Neuronal stem cell (in vitro differentiated cells): ENCODE results near the gene HARBI1. TPM values are rescaled to one million over a fixed set of nuclear protein-coding genes. Genes with fewer than 3 reads are reported as not detected.

ENCODE experiments used
- DNase-seq: peaks from one replicate; pipeline ENCODE4 v3.0.0-alpha.2; 2013; ENCODE audit warnings: low spot score
- H2AFZ ChIP-seq: one replicate; pipeline ENCODE4 v1.6.1; 2013; ENCODE audit warnings: mild to moderate bottlenecking, low read length, inconsistent platforms
- H2AK5ac ChIP-seq: 2 replicates; pipeline ENCODE4 v1.6.1; 2013; ENCODE audit warnings: low read depth, mild to moderate bottlenecking, inconsistent platforms, low read length, moderate library complexity, mixed read lengths
- H2BK120ac ChIP-seq: 2 replicates; pipeline ENCODE4 v1.6.1; 2013; ENCODE audit warnings: low read depth, mild to moderate bottlenecking, inconsistent platforms, low read length, moderate library complexity, mixed read lengths
- H2BK12ac ChIP-seq: one replicate; pipeline ENCODE4 v1.6.1; 2013; ENCODE audit warnings: low read length, inconsistent platforms
- H2BK15ac ChIP-seq: 2 replicates; pipeline ENCODE4 v1.6.1; 2013; ENCODE audit warnings: mild to moderate bottlenecking, low read length, inconsistent platforms, mixed read lengths
- H2BK5ac ChIP-seq: one replicate; pipeline ENCODE4 v1.6.1; 2013; ENCODE audit warnings: inconsistent platforms, mild to moderate bottlenecking, low read length, moderate library complexity
- H3K14ac ChIP-seq: one replicate; pipeline ENCODE4 v1.6.1; 2013; ENCODE audit warnings: low read length, inconsistent platforms
- H3K18ac ChIP-seq: 2 replicates; pipeline ENCODE4 v1.6.1; 2013; ENCODE audit warnings: low read length, inconsistent platforms
- H3K23ac ChIP-seq: 2 replicates; pipeline ENCODE4 v1.6.1; 2013; ENCODE audit warnings: low read depth, mild to moderate bottlenecking, mixed read lengths, low read length, inconsistent platforms; ENCODE audit not compliant: poor library complexity
- H3K27ac ChIP-seq: replicated peaks from 3 replicates; pipeline ENCODE4 v1.5.1; 2013; ENCODE audit warnings: low read length, inconsistent platforms
- H3K27me3 ChIP-seq, 3 experiments: 2 replicates each; pipeline ENCODE4 v1.6.1; 2013; ENCODE audit warnings: low read length in 3 of 3, mild to moderate bottlenecking in 2 of 3, inconsistent platforms in 1 of 3, low read depth in 1 of 3, mixed read lengths in 1 of 3, moderate library complexity in 1 of 3; ENCODE audit not compliant: control insufficient read depth in 3 of 3, insufficient read depth in 3 of 3
- H3K36me3 ChIP-seq, 2 donors: replicated peaks in 1 of 2; 2 replicates each; pipeline ENCODE4 v1.6.1; 2013; ENCODE audit warnings: low read length in 2 of 2; ENCODE audit not compliant: control insufficient read depth in 2 of 2, insufficient read depth in 2 of 2
- H3K4ac ChIP-seq: 2 replicates; pipeline ENCODE4 v1.6.1; 2013; ENCODE audit warnings: inconsistent platforms, mild to moderate bottlenecking, low read length, moderate library complexity
- H3K4me1 ChIP-seq, 2 donors: 1 replicate in 1 of 2; 2 replicates in 1 of 2; pipeline ENCODE4 v1.6.1; 2013; ENCODE audit warnings: low read length in 2 of 2, low read depth in 1 of 2; ENCODE audit not compliant: control insufficient read depth in 2 of 2, insufficient read depth in 1 of 2
- H3K4me2 ChIP-seq: one replicate; pipeline ENCODE4 v1.6.1; 2013; ENCODE audit warnings: mild to moderate bottlenecking, low read length, inconsistent platforms; ENCODE audit not compliant: insufficient read depth, poor library complexity, severe bottlenecking
- H3K4me3 ChIP-seq, 2 donors: 2 replicates each; pipeline ENCODE4 v1.5.1; 2013; ENCODE audit warnings: low read length in 2 of 2, mild to moderate bottlenecking in 2 of 2, inconsistent platforms in 1 of 2, moderate library complexity in 1 of 2
- H3K79me1 ChIP-seq: one replicate; pipeline ENCODE4 v1.6.1; 2013; ENCODE audit warnings: low read depth, mild to moderate bottlenecking, inconsistent platforms, low read length, moderate library complexity
- H3K9ac ChIP-seq: one replicate; pipeline ENCODE4 v1.6.1; 2013; ENCODE audit warnings: mild to moderate bottlenecking, low read depth, low read length, inconsistent platforms; ENCODE audit not compliant: poor library complexity
- H3K9me3 ChIP-seq, 2 donors: replicated peaks in 1 of 2; 2 replicates each; pipeline versions ENCODE3 to v1.6.1; 2013; ENCODE audit warnings: low read length in 2 of 2, mild to moderate bottlenecking in 2 of 2, inconsistent platforms in 1 of 2, low read depth in 1 of 2, mixed read lengths in 1 of 2, moderate library complexity in 1 of 2; ENCODE audit not compliant: control insufficient read depth in 2 of 2, insufficient read depth in 1 of 2
- H4K8ac ChIP-seq: one replicate; pipeline ENCODE4 v1.6.1; 2013; ENCODE audit warnings: low read depth, mild to moderate bottlenecking, inconsistent platforms, low read length, moderate library complexity
- H4K91ac ChIP-seq: one replicate; pipeline ENCODE4 v1.6.1; 2013; ENCODE audit warnings: low read length, low read depth, mild to moderate bottlenecking, inconsistent platforms; ENCODE audit not compliant: poor library complexity
- WGBS, 2 donors: extraction: QIAGEN DNeasy Blood & Tissue Kit; methylation state at CpG; one replicate each; pipeline ENCODE4 v1.1.7; 2013; ENCODE audit warnings: missing lambda C conversion rate in 2 of 2, mixed read lengths in 1 of 2; ENCODE audit not compliant: insufficient read length in 2 of 2, insufficient replicate concordance in 1 of 2; ENCODE audit errors: extremely low coverage in 2 of 2; 5-methylcytosine and 5-hydroxymethylcytosine counted together
- polyA plus RNA-seq, 2 experiments: library from polyadenylated mRNA; stranded (reverse); fragments of 200-250 nt; gene quantifications; one replicate each; pipeline ENCODE4 v1.2.3, GENCODE V29; 2013

Gene HARBI1, protein sequence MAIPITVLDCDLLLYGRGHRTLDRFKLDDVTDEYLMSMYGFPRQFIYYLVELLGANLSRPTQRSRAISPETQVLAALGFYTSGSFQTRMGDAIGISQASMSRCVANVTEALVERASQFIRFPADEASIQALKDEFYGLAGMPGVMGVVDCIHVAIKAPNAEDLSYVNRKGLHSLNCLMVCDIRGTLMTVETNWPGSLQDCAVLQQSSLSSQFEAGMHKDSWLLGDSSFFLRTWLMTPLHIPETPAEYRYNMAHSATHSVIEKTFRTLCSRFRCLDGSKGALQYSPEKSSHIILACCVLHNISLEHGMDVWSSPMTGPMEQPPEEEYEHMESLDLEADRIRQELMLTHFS
- polyA plus RNA-seq (2013, experiment 1 of 2), result 2.9 TPM
- polyA plus RNA-seq (2013, experiment 2 of 2), result 3.3 TPM

DNA sequence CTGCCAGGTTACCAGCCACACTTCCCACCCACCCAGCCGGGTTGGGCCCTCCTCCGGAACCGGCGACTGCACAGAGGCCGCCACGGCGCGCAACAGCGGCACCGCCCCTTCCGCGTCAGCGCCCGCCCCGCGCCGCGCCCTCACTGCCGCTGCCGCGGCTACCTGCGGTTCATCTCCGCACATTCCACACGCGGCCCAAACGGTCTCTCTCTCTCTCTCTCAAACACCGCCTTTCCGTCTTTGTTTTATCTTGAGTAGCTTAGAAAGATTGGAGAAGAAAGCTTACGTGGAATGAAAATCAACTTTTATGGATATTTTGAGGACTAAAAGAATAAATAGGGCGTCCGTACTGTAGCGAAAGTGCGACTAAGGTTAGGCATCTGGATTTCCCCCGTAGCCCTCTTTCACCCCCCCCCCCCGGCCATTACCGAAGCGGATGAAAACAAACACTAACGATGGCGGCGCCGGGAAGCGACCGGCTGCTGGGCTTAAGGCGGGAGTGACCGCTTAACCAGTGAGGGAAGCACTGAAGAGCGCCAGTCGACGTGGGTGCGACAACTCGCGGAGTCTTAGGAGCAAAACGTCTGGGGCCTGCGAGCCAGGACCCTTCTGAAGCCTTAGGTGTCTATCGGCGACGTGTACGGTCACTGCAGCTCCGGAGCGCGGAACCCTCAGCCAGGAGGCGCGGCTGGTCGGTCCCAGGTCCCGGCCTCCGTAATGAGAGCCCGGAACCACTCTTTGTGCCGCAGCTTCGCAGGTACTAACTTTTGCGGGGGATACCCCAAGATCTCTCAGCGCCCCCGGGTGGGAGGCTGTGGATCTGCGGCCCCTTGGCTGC, at the start of gene HARBI1, which contains the start of gene ATG13:
Gene HARBI1 (minus strand): TSS at position 94 of the 838 bp plus-strand sequence. CDS start 990 bp downstream, outside the sequence.
Gene ATG13 (plus strand): TSS at position 420 of the 838 bp plus-strand sequence. CDS start 26,739 bp downstream, outside the sequence.
- peak within 1 kb of the TSS; percentile 70 for H3K4me2 ChIP-seq
- no CpG with 5 or more reads among the region's 72 CpGs for WGBS, 2 donors
- peaks cover 4% of the 10 kb centered on the region for H3K79me1 ChIP-seq
- H2AFZ ChIP-seq, result peak within 1 kb of the TSS; percentile 95
- peak within 1 kb of the TSS; percentile 99 for H3K14ac ChIP-seq
- H3K27me3 ChIP-seq, result no peaks in the 10 kb centered on the region
- peaks cover 2 to 14% of the 10 kb centered on the region in 2 donors for H3K4me1 ChIP-seq
- H2BK15ac ChIP-seq, result no peak within 1 kb of the TSS
- H2BK12ac ChIP-seq, result no peak within 1 kb of the TSS
- peaks cover 0 to 17% of the 10 kb centered on the region in 2 donors for H3K36me3 ChIP-seq
- H4K91ac ChIP-seq, result peak within 1 kb of the TSS; percentile 86
- H2AK5ac ChIP-seq, result peak within 1 kb of the TSS; percentile 60
- DNase-seq, result peak; percentile 89
- H3K9ac ChIP-seq, result peak within 1 kb of the TSS; percentile 98
- no peak within 1 kb of the TSS for H2BK120ac ChIP-seq
- H4K8ac ChIP-seq, result no peak within 1 kb of the TSS
- peak within 1 kb of the TSS; percentile 92 for H3K4me3 ChIP-seq
- peak within 1 kb of the TSS; percentile 58 for H3K23ac ChIP-seq
- H3K4ac ChIP-seq, result peak within 1 kb of the TSS; percentile 4
- H3K9me3 ChIP-seq, result no peaks in the 10 kb centered on the region
- peak within 1 kb of the TSS; percentile 87 for H3K27ac ChIP-seq
- H2BK5ac ChIP-seq, result peak within 1 kb of the TSS; percentile 95
- peak within 1 kb of the TSS; percentile 99 for H3K18ac ChIP-seq

DNA sequence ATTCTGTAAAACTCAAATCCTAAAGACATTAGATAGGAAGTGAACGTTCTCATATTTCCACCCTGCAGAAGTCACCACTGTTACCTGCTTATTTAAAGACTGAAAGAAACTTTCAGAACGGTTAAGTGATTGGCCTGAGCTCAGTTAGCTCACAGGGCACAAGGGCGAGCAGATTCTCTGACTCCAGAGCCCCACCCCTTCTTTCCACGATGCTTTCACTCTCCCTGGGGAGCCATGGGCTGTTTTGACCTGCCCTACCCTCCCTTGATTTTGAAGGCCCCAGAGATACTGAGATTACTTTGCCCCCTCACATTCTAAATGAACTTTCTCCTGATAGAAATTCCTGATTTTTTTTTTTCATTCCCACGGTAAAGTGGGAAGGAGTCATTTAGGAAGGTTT, 49.5 kb upstream of the HARBI1 start:
- Histone ChIP-seq H3K9ac (no peak overlapping the region), H2BK12ac (no peak overlapping the region), H3K4me2 (no peak overlapping the region), H3K4me3 (no peak overlapping the region), H3K79me1 (no peaks in the 10 kb centered on the region), H2AFZ (no peak overlapping the region), H3K27ac (no peak overlapping the region), H3K27me3 (no peaks in the 10 kb centered on the region), H3K4me1 (no peaks in the 10 kb centered on the region), H2BK15ac (no peak overlapping the region), H3K23ac (no peak overlapping the region), H3K4ac (no peak overlapping the region), H3K18ac (no peak overlapping the region), H2AK5ac (no peak overlapping the region), H2BK120ac (no peak overlapping the region), H3K36me3 (peaks cover 40 to 97% of the 10 kb centered on the region in 2 donors), H3K9me3 (peaks cover 0 to 3% of the 10 kb centered on the region in 2 donors), H4K91ac (no peak overlapping the region), H2BK5ac (no peak overlapping the region), H4K8ac (no peak overlapping the region), H3K14ac (no peak overlapping the region)
- DNase-seq, result no peak
- no CpG with 5 or more reads among the region's 5 CpGs for WGBS, 2 donors

DNA sequence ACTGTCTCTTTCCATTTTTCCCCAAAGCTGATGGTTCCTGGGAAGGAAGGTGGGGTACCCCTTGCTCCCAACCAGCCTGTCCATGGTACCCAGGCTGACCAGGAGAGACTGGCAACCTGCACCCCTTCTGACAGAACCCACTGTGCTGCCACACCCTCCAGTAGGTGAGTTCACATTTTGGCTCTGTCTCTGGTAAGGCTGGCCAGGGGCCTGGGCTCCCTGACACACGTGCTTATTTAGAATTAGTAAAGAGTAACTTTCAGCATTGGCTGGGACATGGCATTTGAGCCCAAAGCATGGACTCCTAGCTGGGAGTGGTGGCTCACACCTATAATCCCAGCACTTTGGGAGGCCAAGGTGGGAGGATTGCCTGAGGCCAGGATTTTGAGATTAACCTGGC, 48.3 kb upstream of the HARBI1 start:
- Histone ChIP-seq H3K9me3 (peaks cover 0 to 3% of the 10 kb centered on the region in 2 donors), H2BK5ac (no peak overlapping the region), H2BK15ac (no peak overlapping the region), H3K9ac (no peak overlapping the region), H3K23ac (no peak overlapping the region), H3K4me1 (no peaks in the 10 kb centered on the region), H2BK120ac (no peak overlapping the region), H3K79me1 (no peaks in the 10 kb centered on the region), H3K14ac (no peak overlapping the region), H3K4ac (no peak overlapping the region), H2AK5ac (no peak overlapping the region), H3K36me3 (peaks cover 38 to 93% of the 10 kb centered on the region in 2 donors), H4K91ac (no peak overlapping the region), H3K4me2 (no peak overlapping the region), H3K18ac (no peak overlapping the region), H2BK12ac (no peak overlapping the region), H2AFZ (no peak overlapping the region), H3K27ac (no peak overlapping the region), H4K8ac (no peak overlapping the region), H3K4me3 (no peak overlapping the region), H3K27me3 (no peaks in the 10 kb centered on the region)
- no peak for DNase-seq
- WGBS, 2 donors, result no CpG with 5 or more reads among the region's 1 CpG

GRCh38 chr11:46664612-46665011, 47.6 kb upstream of the HARBI1 start:
- Histone ChIP-seq H3K23ac (no peak overlapping the region), H2AFZ (no peak overlapping the region), H3K4me3 (no peak overlapping the region), H2BK12ac (no peak overlapping the region), H3K18ac (no peak overlapping the region), H3K4me2 (no peak overlapping the region), H3K27me3 (no peaks in the 10 kb centered on the region), H3K9ac (no peak overlapping the region), H3K27ac (no peak overlapping the region), H2BK5ac (no peak overlapping the region), H3K14ac (no peak overlapping the region), H3K9me3 (peaks cover 0 to 3% of the 10 kb centered on the region in 2 donors), H2BK120ac (no peak overlapping the region), H3K79me1 (no peaks in the 10 kb centered on the region), H4K91ac (no peak overlapping the region), H2BK15ac (no peak overlapping the region), H3K36me3 (peaks cover 38 to 92% of the 10 kb centered on the region in 2 donors), H4K8ac (no peak overlapping the region), H2AK5ac (no peak overlapping the region), H3K4me1 (no peaks in the 10 kb centered on the region), H3K4ac (no peak overlapping the region)
- no peak for DNase-seq
- WGBS, 2 donors, result no CpG with 5 or more reads among the region's 6 CpGs
